HepG2 (cell line): ENCODE data around the gene SIGLEC6.

ENCODE experiments used
- ATF1 ChIP-seq: IDR thresholded peaks from 2 replicates; pipeline ENCODE4 v1.6.1; 2016; ENCODE audit warnings: mild to moderate bottlenecking, control low read depth
- ATF3 ChIP-seq: sonication (generic); formaldehyde crosslinking; IDR thresholded peaks from 2 replicates; pipeline ENCODE4 v1.4.0; 2020; ENCODE audit warnings: missing genetic modification reagents
- CTCF ChIP-seq: sonication (generic); formaldehyde crosslinking; IDR thresholded peaks from 2 replicates; pipeline ENCODE4 v1.5.0; 2020; ENCODE audit warnings: mild to moderate bottlenecking, missing genetic modification reagents, moderate library complexity
- MTA3 ChIP-seq: sonication (generic); formaldehyde crosslinking; IDR thresholded peaks from 2 replicates; pipeline ENCODE4 v1.4.0; 2020; ENCODE audit warnings: missing genetic modification reagents
- PHF8 ChIP-seq: sonication (generic); formaldehyde crosslinking; IDR thresholded peaks from 2 replicates; pipeline ENCODE4 v1.5.0; 2020; ENCODE audit warnings: missing genetic modification reagents
- POLR2AphosphoS5 ChIP-seq: IDR thresholded peaks from 2 replicates; pipeline ENCODE4 v1.6.1; 2012; ENCODE audit warnings: low read depth, low read length
- TBP ChIP-seq: sonication (generic); formaldehyde crosslinking; IDR thresholded peaks from 2 replicates; pipeline ENCODE4 v1.5.0; 2020; ENCODE audit warnings: missing genetic modification reagents
- ZNF17 ChIP-seq: sonication (generic); formaldehyde crosslinking; IDR thresholded peaks from 2 replicates; pipeline ENCODE4 v1.5.0; 2020; ENCODE audit warnings: mild to moderate bottlenecking, missing genetic modification reagents

- TF ChIP-seq TBP (CRISPR knock-in tag) = no peak
- TF ChIP-seq POLR2AphosphoS5 = no peak
- TF ChIP-seq MTA3 = no peak
- no peak for TF ChIP-seq PHF8 (CRISPR knock-in tag)
- no peak for TF ChIP-seq ATF3 (CRISPR knock-in tag)
- no peak for TF ChIP-seq ATF1 (CRISPR knock-in tag)
- no peak for TF ChIP-seq CTCF
- TF ChIP-seq ZNF17 (CRISPR knock-in tag) = no peak
Observed at GRCh38 chr19:51525651-51526050, 5.8 kb downstream of the SIGLEC6 start.
